ENCODE data around the gene ARFGAP2.

Gene ARFGAP2

GRCh38 chr11:47180006-47180787 lies 3.5 kb upstream of the ARFGAP2 start:
- TF ChIP-seq GATA2 (IDR thresholded peaks at IDR 0.05; ENCODE audit: low read depth, low read length): no peak
- TF ChIP-seq GATA3 (IDR thresholded peaks at IDR 0.05; ENCODE audit: low read depth, low read length): no peak

DNA sequence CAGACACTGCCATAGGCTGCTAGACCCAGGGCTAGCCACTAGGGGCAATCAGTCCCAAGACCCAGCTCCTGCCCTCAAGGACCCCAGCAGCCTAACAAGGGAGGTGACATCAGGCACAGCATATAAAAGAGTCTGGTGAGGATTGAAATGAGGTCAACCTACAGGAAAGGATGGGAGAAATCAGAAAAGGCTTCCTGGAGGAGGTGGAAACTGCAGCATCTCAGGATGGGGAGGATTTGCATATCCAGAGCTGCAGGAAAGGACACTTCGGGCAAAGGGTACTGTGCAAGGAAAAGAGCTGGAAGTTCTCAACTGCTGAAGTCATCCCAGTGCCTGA lies 2.9 kb upstream of the ARFGAP2 start:
- TF ChIP-seq GATA3 (IDR thresholded peaks at IDR 0.05; ENCODE audit: low read depth, low read length) (no peak), GATA2 (IDR thresholded peaks at IDR 0.05; ENCODE audit: low read depth, low read length) (no peak)

DNA sequence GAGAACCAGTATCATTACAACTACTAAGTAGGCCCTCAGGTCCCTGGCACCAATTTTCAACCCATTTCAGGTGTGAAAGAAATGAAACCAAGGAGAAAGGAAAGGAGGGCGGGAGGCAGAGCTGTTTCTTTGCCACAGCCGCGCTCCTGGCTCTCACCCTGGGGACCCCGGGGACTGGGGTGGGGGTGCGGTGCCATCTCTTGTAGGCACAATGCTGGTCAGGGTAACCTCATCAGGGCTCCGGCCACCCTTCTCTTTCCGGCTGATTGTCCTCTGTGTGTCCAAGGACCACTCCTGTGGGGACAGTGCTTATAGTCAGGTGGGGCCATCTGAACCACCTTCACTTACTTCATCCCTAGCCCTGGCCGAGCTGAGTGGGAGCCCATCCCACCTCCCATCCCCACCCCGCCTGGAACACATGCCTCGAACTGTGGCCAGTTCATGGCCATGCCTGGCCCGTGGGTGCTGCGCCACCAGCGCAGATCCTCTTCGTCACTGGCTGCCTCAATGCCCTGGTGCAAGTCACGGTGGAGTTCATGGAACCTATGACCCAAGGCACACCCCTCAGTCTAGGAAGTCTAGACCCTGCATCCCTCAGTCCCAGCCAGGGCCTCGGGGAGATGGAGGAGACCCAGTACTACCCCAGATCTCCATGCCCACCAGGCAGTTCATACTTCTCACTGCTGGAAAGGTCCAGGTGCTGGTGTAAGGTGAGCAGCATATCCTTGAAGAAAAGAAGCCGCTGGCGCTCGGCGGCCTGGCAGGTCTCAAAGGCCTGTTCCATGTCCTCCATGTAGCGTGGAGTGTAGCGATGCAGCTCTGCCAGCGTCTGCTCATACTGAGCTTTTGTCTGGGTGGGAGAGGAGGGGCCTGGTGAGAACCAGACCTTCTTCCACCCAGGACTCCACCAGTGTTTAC lies 2.3 kb upstream of the ARFGAP2 start:
- TF ChIP-seq GATA3 (IDR thresholded peaks at IDR 0.05; ENCODE audit: low read depth, low read length) (no peak), GATA2 (IDR thresholded peaks at IDR 0.05; ENCODE audit: low read depth, low read length) (no peak)

DNA sequence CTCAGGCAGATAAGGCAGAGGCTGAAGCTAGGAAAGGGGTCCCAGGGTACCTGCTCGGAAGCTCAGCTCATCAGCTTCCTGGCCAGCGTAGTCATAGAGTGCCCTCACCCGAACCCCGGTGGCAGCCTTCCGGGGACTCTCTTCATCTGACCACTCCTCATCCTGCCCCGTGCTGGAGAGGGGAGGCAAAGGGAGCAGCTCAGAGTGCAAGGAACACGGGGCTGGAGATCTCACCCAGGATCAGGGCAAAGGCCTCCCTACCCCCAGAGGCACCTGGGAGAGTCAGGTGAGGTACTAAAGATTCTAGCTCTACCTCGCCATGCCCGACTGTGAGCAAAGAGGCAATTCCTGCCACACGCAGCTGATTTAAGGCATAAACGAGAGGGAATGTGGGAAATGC lies 1.6 kb upstream of the ARFGAP2 start:
- TF ChIP-seq GATA2 (IDR thresholded peaks at IDR 0.05; ENCODE audit: low read depth, low read length): no peak
- no peak for TF ChIP-seq GATA3 (IDR thresholded peaks at IDR 0.05; ENCODE audit: low read depth, low read length)

- no peak for TF ChIP-seq GATA3 (IDR thresholded peaks at IDR 0.05; ENCODE audit: low read depth, low read length)
- TF ChIP-seq GATA2 (IDR thresholded peaks at IDR 0.05; ENCODE audit: low read depth, low read length): no peak
Observed at GRCh38 chr11:47177846-47178245, 1.2 kb upstream of the ARFGAP2 start.

DNA sequence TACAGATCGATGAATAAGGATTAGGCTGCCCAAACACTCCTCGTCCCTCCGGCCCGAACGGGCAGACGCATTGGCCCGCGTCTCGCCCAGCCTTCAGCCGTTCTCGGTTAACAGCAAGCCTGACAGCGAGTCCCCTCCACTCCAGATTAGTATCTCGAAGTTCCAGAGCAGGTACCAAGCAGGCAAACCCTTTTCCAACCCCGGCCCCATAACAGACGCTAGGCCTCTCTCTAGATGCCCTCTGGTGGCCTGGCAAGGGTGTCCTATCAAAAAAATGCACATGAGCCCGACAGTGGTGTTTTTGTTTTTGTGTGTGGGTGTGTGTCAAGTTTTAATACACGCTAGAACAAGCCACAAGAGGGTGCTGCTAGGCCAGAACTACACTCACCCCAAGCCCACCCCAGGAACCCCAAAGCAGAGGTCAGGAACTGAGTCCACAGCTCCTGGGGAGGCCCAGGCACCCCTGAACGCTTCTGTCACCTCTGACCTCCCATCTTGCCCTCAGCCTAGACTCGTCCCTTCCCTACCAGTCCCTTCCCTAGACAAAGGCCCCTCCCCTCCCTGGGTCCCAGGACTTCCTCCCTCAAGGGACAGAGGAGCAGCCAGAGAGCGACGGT lies 658 bp upstream of the ARFGAP2 start:
- TF ChIP-seq GATA3 (IDR thresholded peaks at IDR 0.05; ENCODE audit: low read depth, low read length) (no peak), GATA2 (IDR thresholded peaks at IDR 0.05; ENCODE audit: low read depth, low read length) (peak; percentile 72)

DNA sequence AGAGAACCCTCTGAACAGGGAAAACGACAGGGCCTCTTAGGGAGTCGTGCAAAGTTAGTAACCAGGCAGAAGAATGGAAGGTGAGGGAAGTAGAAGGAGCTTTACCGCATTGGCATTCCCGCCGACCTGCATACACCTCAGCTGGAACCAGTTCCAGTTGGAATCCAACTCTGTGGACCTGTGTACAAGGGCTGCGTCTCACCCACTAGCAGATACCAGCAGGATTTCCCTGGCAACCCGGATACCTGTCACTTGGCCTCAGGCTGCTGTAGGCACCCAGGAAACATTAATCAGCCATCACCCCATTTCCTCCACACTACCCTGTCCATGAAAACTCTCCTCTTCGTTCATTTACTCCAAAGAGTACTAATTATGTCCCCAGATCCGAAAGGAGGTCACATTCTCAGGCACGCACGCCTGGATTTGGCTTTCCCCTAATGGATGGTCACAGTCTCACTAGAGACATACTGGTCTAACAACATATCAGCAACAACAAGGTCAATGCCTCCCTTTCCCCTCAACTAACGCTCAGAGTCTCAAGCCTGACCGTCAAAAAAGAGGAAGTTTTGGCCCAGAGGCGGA lies 842 bp downstream of the ARFGAP2 start:
- TF ChIP-seq GATA2 (IDR thresholded peaks at IDR 0.05; ENCODE audit: low read depth, low read length) (no peak), GATA3 (IDR thresholded peaks at IDR 0.05; ENCODE audit: low read depth, low read length) (no peak)

DNA sequence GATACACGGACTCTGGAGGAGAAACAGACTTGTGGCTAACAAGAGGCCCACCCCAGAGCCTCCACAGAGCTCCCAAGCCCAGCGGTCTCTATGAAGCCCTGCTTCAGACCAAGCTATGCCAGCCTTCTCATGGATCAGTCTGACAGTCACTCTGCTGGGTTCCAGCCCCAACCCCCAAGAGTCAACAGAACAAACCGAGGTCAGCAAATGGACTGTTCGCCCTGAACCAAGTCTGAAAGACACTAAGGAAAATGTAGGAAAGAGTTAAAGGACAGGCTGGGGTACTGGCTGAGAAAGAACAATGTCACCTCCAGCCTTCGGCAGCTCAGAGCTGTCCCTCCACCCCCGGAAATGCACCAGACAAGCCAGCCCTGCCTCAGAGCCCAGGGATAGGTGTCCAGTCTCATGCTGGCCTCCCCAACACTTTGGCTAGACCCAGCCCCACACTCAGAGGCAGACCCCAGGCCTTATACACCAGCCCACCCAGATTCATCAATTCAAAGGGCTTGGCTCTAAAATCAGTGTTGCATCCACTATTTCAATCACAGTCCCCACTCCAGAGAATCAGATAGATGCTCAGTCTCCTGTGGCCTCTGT lies 3.8 kb downstream of the ARFGAP2 start:
- TF ChIP-seq GATA3 (IDR thresholded peaks at IDR 0.05; ENCODE audit: low read depth, low read length) (no peak), GATA2 (IDR thresholded peaks at IDR 0.05; ENCODE audit: low read depth, low read length) (no peak)

DNA sequence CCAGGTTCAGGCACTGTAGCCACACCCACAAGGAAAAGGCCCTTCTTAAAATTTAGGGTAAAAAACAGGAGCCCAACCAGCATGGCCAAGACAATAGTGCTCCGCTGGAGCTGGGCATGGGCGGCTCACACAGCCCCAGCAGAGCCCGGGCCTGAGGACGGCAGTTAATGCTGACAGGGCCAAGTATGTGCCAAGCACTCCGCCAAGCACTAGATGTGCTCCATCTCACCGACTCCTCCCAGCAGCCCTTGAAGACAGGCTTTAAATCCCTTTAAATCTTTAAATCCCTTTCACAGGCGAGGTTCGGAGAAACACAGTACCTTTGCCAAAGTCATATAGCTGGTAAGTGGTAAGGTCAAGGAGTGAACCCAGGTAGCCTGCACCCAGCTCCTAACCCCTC lies 4.8 kb downstream of the ARFGAP2 start:
- TF ChIP-seq GATA2 (IDR thresholded peaks at IDR 0.05; ENCODE audit: low read depth, low read length): no peak
- TF ChIP-seq GATA3 (IDR thresholded peaks at IDR 0.05; ENCODE audit: low read depth, low read length): no peak

- TF ChIP-seq GATA3 (IDR thresholded peaks at IDR 0.05; ENCODE audit: low read depth, low read length) (no peak), GATA2 (IDR thresholded peaks at IDR 0.05; ENCODE audit: low read depth, low read length) (no peak)
Observed at GRCh38 chr11:47171061-47171838, 5.4 kb downstream of the ARFGAP2 start.

DNA sequence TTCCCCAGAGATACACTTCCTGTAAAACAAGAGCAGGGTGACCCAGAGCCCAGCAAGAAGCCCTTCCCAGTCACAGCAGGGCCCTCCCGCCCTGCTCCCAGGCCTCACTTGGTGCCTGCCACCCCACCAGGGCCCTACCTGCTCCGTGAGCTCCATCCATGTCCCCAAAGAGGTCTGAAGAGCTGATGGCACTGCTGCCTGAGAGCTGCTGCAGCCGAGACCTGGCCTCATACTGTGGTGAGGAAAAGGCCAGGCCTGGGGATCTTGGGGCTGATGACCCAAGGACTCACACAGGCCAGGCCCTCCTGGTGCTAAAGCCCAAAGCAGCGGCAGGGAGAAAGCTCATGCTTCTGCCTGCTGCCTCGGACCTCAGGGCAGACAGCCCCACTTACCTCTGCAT lies 10.3 kb downstream of the ARFGAP2 start:
- TF ChIP-seq GATA3 (IDR thresholded peaks at IDR 0.05; ENCODE audit: low read depth, low read length) (no peak), GATA2 (IDR thresholded peaks at IDR 0.05; ENCODE audit: low read depth, low read length) (no peak)

- no peak for TF ChIP-seq GATA2 (IDR thresholded peaks at IDR 0.05; ENCODE audit: low read depth, low read length)
- no peak for TF ChIP-seq GATA3 (IDR thresholded peaks at IDR 0.05; ENCODE audit: low read depth, low read length)
Observed at GRCh38 chr11:47165253-47165840, 11.3 kb downstream of the ARFGAP2 start.

DNA sequence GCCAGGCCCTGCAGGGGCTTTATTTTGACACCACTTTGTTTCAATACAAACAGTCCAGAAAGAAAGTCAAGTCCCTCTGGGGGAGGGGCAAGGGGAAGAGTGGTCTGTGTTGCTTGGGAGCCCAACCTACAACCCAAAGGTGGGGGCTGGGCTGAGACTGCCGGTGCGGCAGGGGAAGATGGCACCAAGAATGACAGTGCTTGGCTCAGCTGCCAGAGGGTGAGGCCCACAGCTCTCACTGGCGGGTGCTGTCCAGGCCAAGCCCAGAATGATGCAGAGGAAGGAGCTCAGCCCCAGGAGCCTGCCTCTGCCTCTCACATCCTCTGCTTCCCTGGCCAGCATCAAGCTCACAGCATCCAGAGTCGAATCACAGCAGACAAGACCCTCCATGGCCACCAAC lies 12.4 kb downstream of the ARFGAP2 start:
- TF ChIP-seq GATA3 (IDR thresholded peaks at IDR 0.05; ENCODE audit: low read depth, low read length) (no peak), GATA2 (IDR thresholded peaks at IDR 0.05; ENCODE audit: low read depth, low read length) (no peak)

Measured in SH-SY5Y (cell line).